Measurements from ENCODE around the gene PAPPA2. TPM values are rescaled to one million over a fixed set of nuclear protein-coding genes. Genes with fewer than 3 reads are reported as not detected.

PAPPA2 gene
- total and polyA plus RNA-seq, 10 of the 15 experiments (the other 5 are each of a cell fraction or from before 2014, with no cell fraction given), result under 0.01 to 0.06 (median 0.03) TPM; not detected in 7

GRCh38 chr1:176469450-176470010 lies 6.6 kb downstream of the PAPPA2 start (continued):
- TF ChIP-seq, protein P1, sequence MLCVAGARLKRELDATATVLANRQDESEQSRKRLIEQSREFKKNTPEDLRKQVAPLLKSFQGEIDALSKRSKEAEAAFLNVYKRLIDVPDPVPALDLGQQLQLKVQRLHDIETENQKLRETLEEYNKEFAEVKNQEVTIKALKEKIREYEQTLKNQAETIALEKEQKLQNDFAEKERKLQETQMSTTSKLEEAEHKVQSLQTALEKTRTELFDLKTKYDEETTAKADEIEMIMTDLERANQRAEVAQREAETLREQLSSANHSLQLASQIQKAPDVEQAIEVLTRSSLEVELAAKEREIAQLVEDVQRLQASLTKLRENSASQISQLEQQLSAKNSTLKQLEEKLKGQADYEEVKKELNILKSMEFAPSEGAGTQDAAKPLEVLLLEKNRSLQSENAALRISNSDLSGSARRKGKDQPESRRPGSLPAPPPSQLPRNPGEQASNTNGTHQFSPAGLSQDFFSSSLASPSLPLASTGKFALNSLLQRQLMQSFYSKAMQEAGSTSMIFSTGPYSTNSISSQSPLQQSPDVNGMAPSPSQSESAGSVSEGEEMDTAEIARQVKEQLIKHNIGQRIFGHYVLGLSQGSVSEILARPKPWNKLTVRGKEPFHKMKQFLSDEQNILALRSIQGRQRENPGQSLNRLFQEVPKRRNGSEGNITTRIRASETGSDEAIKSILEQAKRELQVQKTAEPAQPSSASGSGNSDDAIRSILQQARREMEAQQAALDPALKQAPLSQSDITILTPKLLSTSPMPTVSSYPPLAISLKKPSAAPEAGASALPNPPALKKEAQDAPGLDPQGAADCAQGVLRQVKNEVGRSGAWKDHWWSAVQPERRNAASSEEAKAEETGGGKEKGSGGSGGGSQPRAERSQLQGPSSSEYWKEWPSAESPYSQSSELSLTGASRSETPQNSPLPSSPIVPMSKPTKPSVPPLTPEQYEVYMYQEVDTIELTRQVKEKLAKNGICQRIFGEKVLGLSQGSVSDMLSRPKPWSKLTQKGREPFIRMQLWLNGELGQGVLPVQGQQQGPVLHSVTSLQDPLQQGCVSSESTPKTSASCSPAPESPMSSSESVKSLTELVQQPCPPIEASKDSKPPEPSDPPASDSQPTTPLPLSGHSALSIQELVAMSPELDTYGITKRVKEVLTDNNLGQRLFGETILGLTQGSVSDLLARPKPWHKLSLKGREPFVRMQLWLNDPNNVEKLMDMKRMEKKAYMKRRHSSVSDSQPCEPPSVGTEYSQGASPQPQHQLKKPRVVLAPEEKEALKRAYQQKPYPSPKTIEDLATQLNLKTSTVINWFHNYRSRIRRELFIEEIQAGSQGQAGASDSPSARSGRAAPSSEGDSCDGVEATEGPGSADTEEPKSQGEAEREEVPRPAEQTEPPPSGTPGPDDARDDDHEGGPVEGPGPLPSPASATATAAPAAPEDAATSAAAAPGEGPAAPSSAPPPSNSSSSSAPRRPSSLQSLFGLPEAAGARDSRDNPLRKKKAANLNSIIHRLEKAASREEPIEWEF (IDR thresholded peaks at IDR 0.05; ENCODE audit: insufficient replicate concordance, low read depth, low read length), result no peak
- TF ChIP-seq ZZZ3 (IDR thresholded peaks at IDR 0.05; ENCODE audit: control insufficient read depth, insufficient read length, low read depth), result no peak
- TF ChIP-seq, protein P2, sequence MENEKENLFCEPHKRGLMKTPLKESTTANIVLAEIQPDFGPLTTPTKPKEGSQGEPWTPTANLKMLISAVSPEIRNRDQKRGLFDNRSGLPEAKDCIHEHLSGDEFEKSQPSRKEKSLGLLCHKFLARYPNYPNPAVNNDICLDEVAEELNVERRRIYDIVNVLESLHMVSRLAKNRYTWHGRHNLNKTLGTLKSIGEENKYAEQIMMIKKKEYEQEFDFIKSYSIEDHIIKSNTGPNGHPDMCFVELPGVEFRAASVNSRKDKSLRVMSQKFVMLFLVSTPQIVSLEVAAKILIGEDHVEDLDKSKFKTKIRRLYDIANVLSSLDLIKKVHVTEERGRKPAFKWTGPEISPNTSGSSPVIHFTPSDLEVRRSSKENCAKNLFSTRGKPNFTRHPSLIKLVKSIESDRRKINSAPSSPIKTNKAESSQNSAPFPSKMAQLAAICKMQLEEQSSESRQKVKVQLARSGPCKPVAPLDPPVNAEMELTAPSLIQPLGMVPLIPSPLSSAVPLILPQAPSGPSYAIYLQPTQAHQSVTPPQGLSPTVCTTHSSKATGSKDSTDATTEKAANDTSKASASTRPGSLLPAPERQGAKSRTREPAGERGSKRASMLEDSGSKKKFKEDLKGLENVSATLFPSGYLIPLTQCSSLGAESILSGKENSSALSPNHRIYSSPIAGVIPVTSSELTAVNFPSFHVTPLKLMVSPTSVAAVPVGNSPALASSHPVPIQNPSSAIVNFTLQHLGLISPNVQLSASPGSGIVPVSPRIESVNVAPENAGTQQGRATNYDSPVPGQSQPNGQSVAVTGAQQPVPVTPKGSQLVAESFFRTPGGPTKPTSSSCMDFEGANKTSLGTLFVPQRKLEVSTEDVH (IDR thresholded peaks at IDR 0.05; ENCODE audit: low read depth, partially characterized antibody), result no peak
- no peak for TF ChIP-seq ATF7 (IDR thresholded peaks at IDR 0.05; ENCODE audit: low read depth)
